Left lung (tissue), 10 donors: ENCODE measurements around the gene NDFIP1. TPM values are rescaled to one million over a fixed set of nuclear protein-coding genes. Genes with fewer than 3 reads are reported as not detected.

ENCODE experiments used
- ATAC-seq: fragments of 200-7000 bp; cut with Tn5 transposase; one replicate; pipeline ENCODE4 v1.9.1; 2020; ENCODE audit warnings: moderate library complexity
- DNase-seq, 4 donors: peaks; one replicate each; pipeline ENCODE4 v3.0.0-alpha.2; 2013 to 2020
- H3K27ac ChIP-seq, 2 donors: fragments of 200-600 bp; sonication (generic) in 1 of 2; one replicate each; pipeline versions ENCODE4 v1.5.0 to v1.8.0; 2020 to 2021
- H3K27me3 ChIP-seq, 2 donors: fragments of 200-600 bp; sonication (generic) in 1 of 2; one replicate each; pipeline versions ENCODE4 v1.5.0 to v1.8.0; 2020 to 2021
- H3K36me3 ChIP-seq, 2 donors: fragments of 200-600 bp; sonication (generic) in 1 of 2; one replicate each; pipeline versions ENCODE4 v1.5.0 to v1.8.0; 2020 to 2021
- H3K4me1 ChIP-seq, 2 donors: fragments of 200-600 bp; one replicate each; pipeline ENCODE4 v1.8.0; 2021
- H3K4me3 ChIP-seq, 2 donors: fragments of 200-600 bp; sonication (generic) in 1 of 2; one replicate each; pipeline versions ENCODE4 v1.5.0 to v1.8.0; 2020 to 2021; ENCODE audit warnings: mild to moderate bottlenecking in 1 of 2
- H3K9me3 ChIP-seq, 2 donors: fragments of 200-600 bp; sonication (generic) in 1 of 2; one replicate each; pipeline versions ENCODE4 v1.5.0 to v1.8.0; 2020 to 2021
- intact Hi-C, 2 donors: fragments of 100-400 bp; cut with DNase I; formaldehyde crosslinking; loops; one replicate each; pipeline versions ENCODE4 v1.11.2 to v1.14.2; 2022
- polyA plus RNA-seq, 6 donors: library from polyadenylated mRNA; unstranded; fragments of 120-200 nt; gene quantifications; one replicate each; pipeline ENCODE4 v1.2.1, GENCODE V29; 2013; ENCODE audit not compliant: insufficient read length in 6 of 6
- total RNA-seq, 2 donors: library from RNA; stranded (reverse); fragmentation: NEBNext Ultra II Directional; extraction: Animal tissue kit (Norgen Biotek cat#: 25700); gene quantifications; one replicate each; pipeline ENCODE4 v1.2.1, GENCODE V29; 2021
- TF ChIP-seq, protein P1 (sequence below), 2 donors: fragments of 200-600 bp; sonication (generic) in 1 of 2; IDR thresholded peaks; one replicate each; pipeline versions ENCODE4 v1.5.0 to v1.8.0; 2021; ENCODE audit warnings: antibody characterized with exemption in 2 of 2
- donor health status: DM: no; HTN: yes; CAD: no.
- donor health status: DM: no; HTN: no; CAD: no.

NDFIP1 gene
- total and polyA plus RNA-seq, 8 donors = 76.5 to 111 (median 103) TPM

DNA sequence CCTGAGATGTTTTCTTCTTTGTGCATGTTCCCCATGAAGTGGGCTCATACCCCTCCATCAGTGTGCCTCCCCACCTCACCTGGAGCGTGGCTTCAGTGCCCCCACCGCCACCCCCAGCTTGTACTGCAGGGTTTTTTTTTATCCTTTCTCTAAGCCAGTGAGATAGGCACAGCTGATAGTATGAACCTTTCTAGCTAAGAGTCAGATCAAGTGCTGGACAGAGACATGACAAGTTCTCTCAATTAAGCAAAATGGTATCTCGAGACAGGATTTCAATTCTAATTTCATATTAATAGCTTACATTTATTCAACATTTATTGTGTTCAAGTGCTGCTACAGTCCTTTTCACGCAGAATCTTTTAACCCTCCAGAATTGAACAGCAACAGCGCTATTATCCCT lies 55.7 kb downstream of the NDFIP1 start:
- no peak overlapping the region for H3K4me3 ChIP-seq
- DNase-seq = no peak
- H3K36me3 ChIP-seq = no peaks in the 10 kb centered on the region
- no peaks in the 10 kb centered on the region for H3K9me3 ChIP-seq
- H3K27ac ChIP-seq = no peak overlapping the region
- TF ChIP-seq, protein P1, sequence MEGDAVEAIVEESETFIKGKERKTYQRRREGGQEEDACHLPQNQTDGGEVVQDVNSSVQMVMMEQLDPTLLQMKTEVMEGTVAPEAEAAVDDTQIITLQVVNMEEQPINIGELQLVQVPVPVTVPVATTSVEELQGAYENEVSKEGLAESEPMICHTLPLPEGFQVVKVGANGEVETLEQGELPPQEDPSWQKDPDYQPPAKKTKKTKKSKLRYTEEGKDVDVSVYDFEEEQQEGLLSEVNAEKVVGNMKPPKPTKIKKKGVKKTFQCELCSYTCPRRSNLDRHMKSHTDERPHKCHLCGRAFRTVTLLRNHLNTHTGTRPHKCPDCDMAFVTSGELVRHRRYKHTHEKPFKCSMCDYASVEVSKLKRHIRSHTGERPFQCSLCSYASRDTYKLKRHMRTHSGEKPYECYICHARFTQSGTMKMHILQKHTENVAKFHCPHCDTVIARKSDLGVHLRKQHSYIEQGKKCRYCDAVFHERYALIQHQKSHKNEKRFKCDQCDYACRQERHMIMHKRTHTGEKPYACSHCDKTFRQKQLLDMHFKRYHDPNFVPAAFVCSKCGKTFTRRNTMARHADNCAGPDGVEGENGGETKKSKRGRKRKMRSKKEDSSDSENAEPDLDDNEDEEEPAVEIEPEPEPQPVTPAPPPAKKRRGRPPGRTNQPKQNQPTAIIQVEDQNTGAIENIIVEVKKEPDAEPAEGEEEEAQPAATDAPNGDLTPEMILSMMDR (IDR thresholded peaks at IDR 0.05) = no peak
- no peaks in the 10 kb centered on the region for H3K27me3 ChIP-seq
- no peaks in the 10 kb centered on the region for H3K4me1 ChIP-seq
- intact Hi-C loops = no loop called here
- no peak for ATAC-seq

DNA sequence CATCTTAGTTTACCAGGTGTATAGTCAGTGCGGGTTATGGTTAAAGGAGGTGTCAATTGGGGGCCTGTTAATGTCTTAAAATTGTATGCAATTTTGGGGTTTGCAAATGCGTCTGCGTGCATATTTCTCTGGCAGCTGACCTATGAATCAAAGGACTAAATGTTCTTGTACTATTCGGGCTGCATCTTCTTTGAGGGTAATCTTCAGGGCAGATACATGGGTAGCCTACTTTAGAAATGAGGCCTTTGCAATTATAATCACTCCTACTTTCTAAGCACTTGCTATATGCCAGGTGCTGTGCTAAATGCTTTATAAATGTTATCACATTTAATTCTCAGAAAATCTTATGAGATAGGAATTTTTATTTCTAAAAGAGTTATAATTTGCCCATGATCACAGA lies 58.2 kb downstream of the NDFIP1 start:
- Histone ChIP-seq H3K4me1 (no peaks in the 10 kb centered on the region), H3K9me3 (no peaks in the 10 kb centered on the region), H3K36me3 (no peaks in the 10 kb centered on the region), H3K4me3 (no peak overlapping the region), H3K27me3 (no peaks in the 10 kb centered on the region), H3K27ac (no peak overlapping the region)
- TF ChIP-seq, protein P1 (IDR thresholded peaks at IDR 0.05) = no peak
- no peak for ATAC-seq
- intact Hi-C loops = no loop called here
- DNase-seq = no peak

DNA sequence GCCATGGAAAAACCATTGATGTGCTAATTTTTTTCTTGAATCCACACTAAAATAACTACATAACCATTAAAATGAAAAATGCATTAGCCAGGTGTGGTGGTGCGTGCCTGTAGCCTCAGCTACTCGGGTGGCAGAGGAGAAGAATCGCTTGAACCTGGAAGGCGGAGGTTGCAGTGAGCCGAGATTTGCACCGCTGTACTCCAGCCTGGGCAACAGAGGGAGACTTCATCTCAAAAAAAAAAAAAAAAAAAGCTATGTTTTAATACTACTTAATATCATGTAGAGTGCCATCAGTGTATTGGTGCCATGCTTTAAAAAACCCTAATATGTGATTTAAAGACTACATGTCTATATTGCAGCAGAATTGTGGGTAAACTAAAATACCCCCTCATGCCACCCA lies 58.9 kb downstream of the NDFIP1 start:
- ATAC-seq (no peak), DNase-seq (no peak)
- Histone ChIP-seq H3K4me1 (no peaks in the 10 kb centered on the region), H3K27me3 (no peaks in the 10 kb centered on the region), H3K9me3 (no peaks in the 10 kb centered on the region), H3K36me3 (no peaks in the 10 kb centered on the region), H3K4me3 (no peak overlapping the region), H3K27ac (no peak overlapping the region)
- TF ChIP-seq, protein P1 (IDR thresholded peaks at IDR 0.05) = no peak
- intact Hi-C loops = no loop called here

DNA sequence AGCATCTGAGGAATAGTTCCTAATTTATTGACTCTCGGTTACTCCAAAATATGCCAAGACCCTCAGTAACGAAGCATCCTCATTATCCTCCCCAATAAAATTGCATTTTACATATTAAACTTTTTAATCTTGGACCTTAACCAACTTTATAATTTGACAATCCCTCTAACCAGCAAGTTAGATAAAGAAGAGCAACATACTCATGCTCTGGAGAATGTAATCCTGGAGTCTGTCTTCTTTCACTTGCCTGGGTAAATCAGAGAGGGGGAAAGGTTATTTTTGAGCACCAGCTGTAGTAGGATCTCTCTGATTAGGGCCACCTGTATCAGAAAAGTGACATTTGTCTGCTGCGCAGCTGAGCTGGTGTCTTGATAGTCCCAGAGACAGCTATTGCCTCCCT lies 59.8 kb downstream of the NDFIP1 start:
- TF ChIP-seq, protein P1 (IDR thresholded peaks at IDR 0.05) = no peak
- no peak for DNase-seq
- intact Hi-C loops = no loop called here
- H3K27me3 ChIP-seq = no peaks in the 10 kb centered on the region
- H3K9me3 ChIP-seq = no peaks in the 10 kb centered on the region
- no peak for ATAC-seq
- no peaks in the 10 kb centered on the region for H3K36me3 ChIP-seq
- H3K4me3 ChIP-seq = no peak overlapping the region
- H3K4me1 ChIP-seq = no peaks in the 10 kb centered on the region
- H3K27ac ChIP-seq = no peak overlapping the region

DNA sequence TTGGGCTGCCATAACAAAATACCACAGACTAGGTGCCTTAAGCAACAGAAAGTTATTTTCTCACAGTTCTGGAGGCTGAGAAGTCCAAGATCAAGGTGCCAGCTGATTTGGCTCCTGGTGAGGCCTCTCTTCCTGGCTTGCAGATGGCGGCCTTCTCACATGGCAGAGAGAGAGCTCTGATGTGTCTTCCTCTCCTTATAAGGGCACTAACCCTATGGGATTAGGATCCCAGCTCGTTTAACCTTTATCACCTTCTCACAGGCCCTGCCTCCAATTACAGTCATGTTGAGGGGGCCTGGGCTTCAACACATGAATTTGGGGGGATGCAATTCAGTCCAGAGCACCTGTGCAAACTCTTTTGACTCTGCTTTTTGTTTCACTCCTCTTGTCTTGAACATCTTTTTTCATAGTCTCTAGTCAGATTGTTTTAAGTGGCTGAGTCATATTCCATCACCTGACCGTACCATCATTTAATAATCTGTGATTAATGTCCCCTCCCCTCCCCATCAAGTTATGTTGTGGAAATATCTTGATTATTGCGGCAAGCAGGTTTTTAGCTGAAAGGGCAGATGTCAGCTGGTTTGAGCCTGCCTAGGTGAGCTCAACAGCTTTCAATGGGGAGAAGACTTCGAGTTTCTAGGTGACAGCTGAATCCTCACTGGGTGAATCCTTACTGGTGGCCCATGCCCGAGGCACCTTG lies 61.8 kb downstream of the NDFIP1 start:
- Histone ChIP-seq H3K27me3 (no peaks in the 10 kb centered on the region), H3K9me3 (no peaks in the 10 kb centered on the region), H3K36me3 (no peaks in the 10 kb centered on the region), H3K4me3 (no peak overlapping the region), H3K4me1 (no peaks in the 10 kb centered on the region), H3K27ac (no peak overlapping the region)
- TF ChIP-seq, protein P1 (IDR thresholded peaks at IDR 0.05) = no peak
- DNase-seq (no peak), ATAC-seq (no peak)
- intact Hi-C loops = no loop called here
